ENCODE results near the gene NOTUM. TPM values are rescaled to one million over a fixed set of nuclear protein-coding genes. Genes with fewer than 3 reads are reported as not detected.
A peak's percentile ranks its signal among the peaks of the same experiment; 100 is the strongest.

The NOTUM gene
- total and polyA plus RNA-seq, 2 of the 4 experiments (the other 2 are of a cell fraction): 0.05 TPM; not detected in 1

GRCh38 chr17:82007495-82008257 is 46.7 kb upstream of the NOTUM start:
- POLR2A ChIA-PET (ENCODE audit: unreplicated experiment): no interaction called here
- no peak overlapping the region for H4K91ac ChIP-seq (ENCODE audit: insufficient read depth, low read depth, low read length)
- H2AFZ ChIP-seq (replicated peaks; ENCODE audit: low read length, poor library complexity): no peak overlapping the region
- no peak overlapping the region for H3K4me3 ChIP-seq (ENCODE audit: insufficient read depth, low read depth, low read length)
- peaks cover 3% of the 10 kb centered on the region; the same call in 1 of the 2 replicates for H4K20me1 ChIP-seq (ENCODE audit: insufficient read depth, low read length)
- H3K79me1 ChIP-seq (ENCODE audit: low read depth in 1 of 2, low read length in 2 of 2): peaks cover 11 to 29% of the 10 kb centered on the region in 2 experiments; a peak in 3 of 4 replicates
- no peak overlapping the region for H3K4ac ChIP-seq (ENCODE audit: low read depth, low read length)
- no TSS peak for BruUV-seq (replicated peaks)
- intact Hi-C loops (cut with micrococcal nuclease): no loop called here
- no peak overlapping the region for H3K27ac ChIP-seq (ENCODE audit: insufficient read depth, low read length)
- no peak overlapping the region for H3K56ac ChIP-seq (ENCODE audit: extremely low read depth, insufficient read depth, low read length)
- H3K27me3 ChIP-seq (ENCODE audit: control insufficient read depth, insufficient read depth, low read length): no peaks in the 10 kb centered on the region
- no peak overlapping the region for H3K9ac ChIP-seq (ENCODE audit: low read depth, low read length)
- no peak overlapping the region for H3K4me2 ChIP-seq (ENCODE audit: low read depth, low read length)
- no peak overlapping the region for H3K18ac ChIP-seq (ENCODE audit: low read depth, low read length)
- ATAC-seq (ENCODE audit: low read depth): no peak
- TF ChIP-seq, protein P1, sequence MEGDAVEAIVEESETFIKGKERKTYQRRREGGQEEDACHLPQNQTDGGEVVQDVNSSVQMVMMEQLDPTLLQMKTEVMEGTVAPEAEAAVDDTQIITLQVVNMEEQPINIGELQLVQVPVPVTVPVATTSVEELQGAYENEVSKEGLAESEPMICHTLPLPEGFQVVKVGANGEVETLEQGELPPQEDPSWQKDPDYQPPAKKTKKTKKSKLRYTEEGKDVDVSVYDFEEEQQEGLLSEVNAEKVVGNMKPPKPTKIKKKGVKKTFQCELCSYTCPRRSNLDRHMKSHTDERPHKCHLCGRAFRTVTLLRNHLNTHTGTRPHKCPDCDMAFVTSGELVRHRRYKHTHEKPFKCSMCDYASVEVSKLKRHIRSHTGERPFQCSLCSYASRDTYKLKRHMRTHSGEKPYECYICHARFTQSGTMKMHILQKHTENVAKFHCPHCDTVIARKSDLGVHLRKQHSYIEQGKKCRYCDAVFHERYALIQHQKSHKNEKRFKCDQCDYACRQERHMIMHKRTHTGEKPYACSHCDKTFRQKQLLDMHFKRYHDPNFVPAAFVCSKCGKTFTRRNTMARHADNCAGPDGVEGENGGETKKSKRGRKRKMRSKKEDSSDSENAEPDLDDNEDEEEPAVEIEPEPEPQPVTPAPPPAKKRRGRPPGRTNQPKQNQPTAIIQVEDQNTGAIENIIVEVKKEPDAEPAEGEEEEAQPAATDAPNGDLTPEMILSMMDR (conservative IDR thresholded peaks at IDR 0.05; ENCODE audit: low read depth, low read length): 0 out of 2 replicates have a peak, but pooled peaks have one; percentile 10
- TF ChIP-seq POLR2A (IDR thresholded peaks at IDR 0.05; ENCODE audit: low read depth, low read length) (no peak), RAD21 (IDR thresholded peaks at IDR 0.05; ENCODE audit: low read length) (no peak), RFX5 (IDR thresholded peaks at IDR 0.05; ENCODE audit: low read depth, low read length) (no peak)
- dilution Hi-C loops (cut with HindIII; ENCODE audit: low sequenced_read_pairs, unreplicated experiment): no loop called here
- H2BK15ac ChIP-seq (ENCODE audit: low read depth, low read length): no peak overlapping the region
- H2BK120ac ChIP-seq (ENCODE audit: low read depth, low read length): no peak overlapping the region
- peaks cover 27% of the 10 kb centered on the region for H3K4me1 ChIP-seq (ENCODE audit: control insufficient read depth, insufficient read depth, low read length)
- no peak overlapping the region for H4K8ac ChIP-seq (ENCODE audit: low read depth in 2 of 2, low read length in 2 of 2)
- H3K9me1 ChIP-seq (ENCODE audit: insufficient read depth, low read length): peaks cover 18% of the 10 kb centered on the region
- H3K9me3 ChIP-seq (ENCODE audit: control insufficient read depth, insufficient read depth, low read length): no peaks in the 10 kb centered on the region
- WGBS, 2 experiments (ENCODE audit: extremely low coverage in 2 of 2, insufficient read length in 1 of 2): 71% methylated on average over 3 of the region's 30 CpGs; no CpG with 5 or more reads in 1 of the 2 experiments
- peaks cover 3% of the 10 kb centered on the region; the same call in 1 of the 2 replicates for H3K36me3 ChIP-seq (ENCODE audit: control insufficient read depth, insufficient read depth, low read length)
- peak overlapping the region; percentile 95 for H2AK9ac ChIP-seq (replicated peaks; ENCODE audit: low read depth, low read length, poor library complexity)
- CTCF ChIA-PET: no interaction called here
- in situ Hi-C loops (cut with MboI; ENCODE audit: low sequenced_read_pairs): no loop called here
- peak overlapping the region; percentile 29; the same call in 1 of the 2 replicates for H2AK5ac ChIP-seq (ENCODE audit: low read depth, low read length)
- no peak overlapping the region for H3K23ac ChIP-seq (ENCODE audit: low read depth, low read length)
- H3K14ac ChIP-seq (replicated peaks; ENCODE audit: low read depth, low read length): no peak overlapping the region
- no peak overlapping the region for H2BK5ac ChIP-seq (ENCODE audit: low read depth, low read length, poor library complexity, severe bottlenecking)
- H2BK20ac ChIP-seq (ENCODE audit: low read depth, low read length): no peak overlapping the region
- no peak overlapping the region for H4K5ac ChIP-seq (ENCODE audit: low read depth, low read length)
- no peak for DNase-seq
